Fibroblast of the aortic adventitia (primary cell): ENCODE data around the gene SEZ6L. TPM values are rescaled to one million over a fixed set of nuclear protein-coding genes. Genes with fewer than 3 reads are reported as not detected.
A peak's percentile ranks its signal among the peaks of the same experiment; 100 is the strongest.

Experiments
- DNase-seq: peaks from one replicate; pipeline ENCODE4 v3.0.0-alpha.2; 2010; ENCODE audit warnings: low read depth
- H3K4me3 ChIP-seq: 2 replicates; pipeline ENCODE4 v1.5.1; 2011; ENCODE audit warnings: low read depth, mild to moderate bottlenecking, control low read depth, low read length, moderate library complexity
- CTCF ChIP-seq: IDR thresholded peaks from 2 replicates; pipeline ENCODE4 v1.5.1; 2011; ENCODE audit warnings: mild to moderate bottlenecking, low read length, control low read depth, inconsistent platforms; ENCODE audit not compliant: insufficient read depth
- total RNA-seq: library from RNA; depleted of rRNA; stranded (reverse); fragments of >200 nt; gene quantifications from 2 replicates; pipeline ENCODE4 v1.2.3, GENCODE V29; 2012; ENCODE audit warnings: low replicate concordance

SEZ6L gene
- total RNA-seq, 1 donor: under 0.01 TPM

GRCh38 chr22:26314171-26314570 is 144.9 kb downstream of the SEZ6L start:
- no peak for TF ChIP-seq CTCF
- no peak for DNase-seq
- no peak overlapping the region for H3K4me3 ChIP-seq

GRCh38 chr22:26314656-26315055 is 145.4 kb downstream of the SEZ6L start:
- no peak for DNase-seq
- no peak for TF ChIP-seq CTCF
- no peak overlapping the region for H3K4me3 ChIP-seq

GRCh38 chr22:26316732-26317285 is 147.5 kb downstream of the SEZ6L start:
- no peak for DNase-seq
- no peak for TF ChIP-seq CTCF
- H3K4me3 ChIP-seq: no peak overlapping the region

GRCh38 chr22:26318975-26319374 is 149.7 kb downstream of the SEZ6L start:
- H3K4me3 ChIP-seq: no peak overlapping the region
- peak; percentile 20 for TF ChIP-seq CTCF
- DNase-seq: peak; percentile 35

- no peak for TF ChIP-seq CTCF
- H3K4me3 ChIP-seq: no peak overlapping the region
- no peak for DNase-seq
Measured at GRCh38 chr22:26320447-26320846, 151.2 kb downstream of the SEZ6L start.

- peak; percentile 36 for DNase-seq
- no peak for TF ChIP-seq CTCF
- H3K4me3 ChIP-seq: no peak overlapping the region
Measured at GRCh38 chr22:26321469-26321913, 152.2 kb downstream of the SEZ6L start.
